Adrenal gland (tissue), 5 donors: ENCODE data around the gene ITGB6.

Experiments used
- CTCF ChIP-seq, 6 experiments: fragments of 450-650 bp in 4 of 6; fragments of 200-600 bp in 2 of 6; sonication (generic) in 1 of 6; IDR thresholded peaks; 1 replicate in 5 of 6; 2 replicates in 1 of 6; pipeline versions ENCODE4 v1.5.1 to v1.8.0; 2016 to 2021; ENCODE audit warnings: antibody characterized with exemption in 6 of 6, mild to moderate bottlenecking in 2 of 6, moderate library complexity in 1 of 6
- POLR2A ChIP-seq, 2 donors: fragments of 450-650 bp; IDR thresholded peaks; one replicate each; pipeline ENCODE4 v1.6.1; 2017; ENCODE audit warnings: antibody characterized with exemption in 2 of 2, mild to moderate bottlenecking in 2 of 2, moderate library complexity in 1 of 2
- donor health status: DM: no; HTN: no; CAD: no.

- TF ChIP-seq CTCF (IDR thresholded peaks at IDR 0.05) = no peak
- TF ChIP-seq POLR2A (IDR thresholded peaks at IDR 0.05) = no peak
Observed at GRCh38 chr2:160051371-160051800, 148.7 kb downstream of the ITGB6 start.
